Neural progenitor cell (in vitro differentiated cells): Measurements from ENCODE around the gene KRT6C. TPM values are rescaled to one million over a fixed set of nuclear protein-coding genes. Genes with fewer than 3 reads are reported as not detected.
"Not testable (repeated sequence)": the region's sequence is repeated elsewhere in the genome, so short reads cannot be mapped to it uniquely, and the experiment has no call there.

ENCODE experiments used
- DNase-seq: peaks from one replicate; pipeline ENCODE4 v3.0.0-alpha.2; 2016; ENCODE audit warnings: low spot score
- H2AFZ ChIP-seq: fragments of 200-600 bp; sonication (generic); replicated peaks from 2 replicates; pipeline ENCODE4 v1.6.1; 2016; ENCODE audit warnings: antibody characterized with exemption
- H3F3A ChIP-seq: fragments of 200-600 bp; sonication (generic); 2 replicates; pipeline ENCODE4 v1.6.1; 2016; ENCODE audit warnings: antibody characterized with exemption, low read depth
- H3K27ac ChIP-seq: fragments of 200-600 bp; sonication (generic); 2 replicates; pipeline ENCODE4 v1.5.1; 2016; ENCODE audit warnings: mild to moderate bottlenecking
- H3K27me3 ChIP-seq: fragments of 200-600 bp; sonication (generic); 2 replicates; pipeline ENCODE4 v1.6.1; 2016; ENCODE audit warnings: mild to moderate bottlenecking, moderate library complexity
- H3K36me3 ChIP-seq: fragments of 200-600 bp; sonication (generic); 2 replicates; pipeline ENCODE4 v1.5.1; 2016
- H3K4me1 ChIP-seq: fragments of 200-600 bp; sonication (generic); 2 replicates; pipeline ENCODE4 v1.6.1; 2016; ENCODE audit warnings: mixed run types
- H3K4me2 ChIP-seq: fragments of 200-600 bp; sonication (generic); 2 replicates; pipeline ENCODE4 v1.6.1; 2016
- H3K4me3 ChIP-seq: fragments of 200-600 bp; sonication (generic); 2 replicates; pipeline ENCODE4 v1.5.1; 2016
- H3K79me2 ChIP-seq: fragments of 200-600 bp; sonication (generic); 2 replicates; pipeline ENCODE4 v1.6.1; 2016; ENCODE audit warnings: low read depth
- H3K9ac ChIP-seq: fragments of 200-600 bp; sonication (generic); 2 replicates; pipeline ENCODE4 v1.6.1; 2016
- H3K9me3 ChIP-seq: fragments of 200-600 bp; sonication (generic); 2 replicates; pipeline ENCODE4 v1.5.1; 2016; ENCODE audit warnings: low read depth
- H4K20me1 ChIP-seq: fragments of 200-600 bp; sonication (generic); 2 replicates; pipeline ENCODE4 v1.6.1; 2016; ENCODE audit warnings: low read depth
- H3K27ac Mint-ChIP-seq: 3 replicates; pipeline ENCODE4 v1.8.0; 2021; ENCODE audit warnings: mixed read lengths
- H3K27me3 Mint-ChIP-seq: 2 replicates; pipeline ENCODE4 v1.8.0; 2022; ENCODE audit warnings: low read depth, mild to moderate bottlenecking, inconsistent platforms, moderate library complexity, mixed read lengths; ENCODE audit not compliant: insufficient read depth
- H3K36me3 Mint-ChIP-seq: 3 replicates; pipeline ENCODE4 v1.8.0; 2021; ENCODE audit warnings: mixed read lengths
- H3K4me1 Mint-ChIP-seq: 3 replicates; pipeline ENCODE4 v1.8.0; 2021; ENCODE audit warnings: mixed read lengths
- H3K4me3 Mint-ChIP-seq: 3 replicates; pipeline ENCODE4 v1.8.0; 2021; ENCODE audit warnings: mild to moderate bottlenecking, moderate library complexity, mixed read lengths
- H3K9me3 Mint-ChIP-seq: 3 replicates; pipeline ENCODE4 v1.8.0; 2020; ENCODE audit warnings: mixed read lengths
- EZH2 ChIP-seq: fragments of 200-600 bp; sonication (generic); IDR thresholded peaks from 2 replicates; pipeline ENCODE4 v1.6.1; 2017; ENCODE audit warnings: antibody characterized with exemption, mild to moderate bottlenecking, moderate library complexity
- EZH2phosphoT487 ChIP-seq: fragments of 200-600 bp; sonication (generic); IDR thresholded peaks from 2 replicates; pipeline ENCODE4 v1.6.1; 2017; ENCODE audit warnings: antibody characterized with exemption
- total RNA-seq: library from RNA; depleted of rRNA; stranded (reverse); fragments of >200 nt; gene quantifications from 2 replicates; pipeline ENCODE4 v1.2.3, GENCODE V29; 2015; ENCODE audit warnings: low replicate concordance
- TF ChIP-seq, protein P1 (sequence below): fragments of 200-600 bp; sonication (generic); IDR thresholded peaks from 2 replicates; pipeline ENCODE4 v1.5.1; 2017; ENCODE audit warnings: antibody characterized with exemption, mild to moderate bottlenecking

The KRT6C gene
- total RNA-seq, 1 donor from 2014 or later, result not detected

DNA sequence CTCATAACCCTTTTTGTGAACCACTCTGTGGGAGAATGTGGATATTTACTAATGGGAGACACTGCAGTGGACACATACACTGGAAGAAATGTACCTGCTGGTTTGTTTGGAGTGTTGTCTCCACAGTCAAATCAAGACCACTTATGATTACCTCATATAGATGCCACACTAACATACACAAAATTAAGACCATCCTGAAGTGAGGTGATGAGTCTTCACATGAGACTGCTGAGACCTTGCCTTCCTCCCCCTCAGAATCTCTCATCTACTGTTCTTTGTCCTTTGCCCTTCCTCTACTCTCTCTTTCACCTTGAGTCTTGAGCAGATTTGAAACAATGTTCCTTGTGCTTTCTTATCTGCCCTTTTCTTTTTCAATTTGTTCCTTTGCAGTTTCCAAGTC lies 15.1 kb upstream of the KRT6C start:
- no peak for DNase-seq
- Histone ChIP-seq H4K20me1 (no peaks in the 10 kb centered on the region), H3F3A (no peaks in the 10 kb centered on the region), H3K4me3 (no peak overlapping the region), H3K4me1 (no peaks in the 10 kb centered on the region), H3K27ac (no peak overlapping the region), H3K79me2 (no peaks in the 10 kb centered on the region), H2AFZ (no peak overlapping the region), H3K9ac (no peak overlapping the region), H3K4me2 (no peak overlapping the region), H3K36me3 (peaks cover 4% of the 10 kb centered on the region), H3K27me3 (peaks cover 4% of the 10 kb centered on the region), H3K9me3 (no peaks in the 10 kb centered on the region)
- no peak overlapping the region for H3K4me3 Mint-ChIP-seq
- H3K4me1 Mint-ChIP-seq, result no peaks in the 10 kb centered on the region
- H3K36me3 Mint-ChIP-seq, result no peaks in the 10 kb centered on the region
- TF ChIP-seq EZH2 (no peak), EZH2phosphoT487 (no peak)
- TF ChIP-seq, protein P1, sequence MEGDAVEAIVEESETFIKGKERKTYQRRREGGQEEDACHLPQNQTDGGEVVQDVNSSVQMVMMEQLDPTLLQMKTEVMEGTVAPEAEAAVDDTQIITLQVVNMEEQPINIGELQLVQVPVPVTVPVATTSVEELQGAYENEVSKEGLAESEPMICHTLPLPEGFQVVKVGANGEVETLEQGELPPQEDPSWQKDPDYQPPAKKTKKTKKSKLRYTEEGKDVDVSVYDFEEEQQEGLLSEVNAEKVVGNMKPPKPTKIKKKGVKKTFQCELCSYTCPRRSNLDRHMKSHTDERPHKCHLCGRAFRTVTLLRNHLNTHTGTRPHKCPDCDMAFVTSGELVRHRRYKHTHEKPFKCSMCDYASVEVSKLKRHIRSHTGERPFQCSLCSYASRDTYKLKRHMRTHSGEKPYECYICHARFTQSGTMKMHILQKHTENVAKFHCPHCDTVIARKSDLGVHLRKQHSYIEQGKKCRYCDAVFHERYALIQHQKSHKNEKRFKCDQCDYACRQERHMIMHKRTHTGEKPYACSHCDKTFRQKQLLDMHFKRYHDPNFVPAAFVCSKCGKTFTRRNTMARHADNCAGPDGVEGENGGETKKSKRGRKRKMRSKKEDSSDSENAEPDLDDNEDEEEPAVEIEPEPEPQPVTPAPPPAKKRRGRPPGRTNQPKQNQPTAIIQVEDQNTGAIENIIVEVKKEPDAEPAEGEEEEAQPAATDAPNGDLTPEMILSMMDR, result no peak
- H3K9me3 Mint-ChIP-seq, result peaks cover 3% of the 10 kb centered on the region
- no peak overlapping the region for H3K27ac Mint-ChIP-seq
- H3K27me3 Mint-ChIP-seq, result no peaks in the 10 kb centered on the region

GRCh38 chr12:52487744-52488443 lies 14.3 kb upstream of the KRT6C start:
- H3K9me3 Mint-ChIP-seq, H3K36me3 ChIP-seq, H3K27ac ChIP-seq, H3K4me1 ChIP-seq, H3K4me1 Mint-ChIP-seq, H3F3A ChIP-seq, H3K4me3 ChIP-seq, H3K4me3 Mint-ChIP-seq, DNase-seq, H3K27me3 Mint-ChIP-seq, H3K27me3 ChIP-seq, H4K20me1 ChIP-seq, H3K4me2 ChIP-seq, H3K9ac ChIP-seq, H3K36me3 Mint-ChIP-seq, H3K79me2 ChIP-seq, H2AFZ ChIP-seq, H3K9me3 ChIP-seq, H3K27ac Mint-ChIP-seq: not testable (repeated sequence)

DNA sequence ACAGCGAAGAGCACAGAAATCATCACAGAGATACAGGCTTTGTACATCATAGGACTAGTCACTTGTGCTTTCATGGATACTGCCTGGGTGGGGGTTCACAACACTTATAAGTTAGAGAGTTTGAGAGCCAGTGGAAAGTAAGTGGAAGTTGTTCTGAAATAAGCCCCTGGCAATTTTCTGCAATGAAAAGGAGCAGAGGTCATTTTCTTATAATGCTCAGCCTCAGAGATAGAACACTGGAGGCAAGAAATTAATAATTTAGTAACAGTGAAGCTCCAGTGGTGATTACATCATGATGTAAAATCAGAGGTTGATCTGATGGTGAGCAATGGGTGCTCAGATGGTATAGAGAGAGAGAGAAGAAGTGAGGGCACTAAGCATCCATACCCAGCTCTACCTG lies 13.6 kb upstream of the KRT6C start:
- H3K27ac Mint-ChIP-seq, result no peak overlapping the region
- no peaks in the 10 kb centered on the region for H3K4me1 ChIP-seq
- peaks cover 4% of the 10 kb centered on the region for H3K27me3 ChIP-seq
- no peaks in the 10 kb centered on the region for H3F3A ChIP-seq
- TF ChIP-seq EZH2, result no peak
- peaks cover 4% of the 10 kb centered on the region for H3K36me3 ChIP-seq
- no peak for DNase-seq
- no peaks in the 10 kb centered on the region for H3K9me3 ChIP-seq
- H3K4me3 Mint-ChIP-seq, result no peak overlapping the region
- no peak overlapping the region for H3K27ac ChIP-seq
- no peak overlapping the region for H2AFZ ChIP-seq
- no peaks in the 10 kb centered on the region for H3K27me3 Mint-ChIP-seq
- H3K4me3 ChIP-seq, result no peak overlapping the region
- H3K9me3 Mint-ChIP-seq, result peaks cover 3% of the 10 kb centered on the region
- no peaks in the 10 kb centered on the region for H3K4me1 Mint-ChIP-seq
- no peak overlapping the region for H3K4me2 ChIP-seq
- H4K20me1 ChIP-seq, result no peaks in the 10 kb centered on the region
- no peak overlapping the region for H3K9ac ChIP-seq
- no peaks in the 10 kb centered on the region for H3K79me2 ChIP-seq
- H3K36me3 Mint-ChIP-seq, result no peaks in the 10 kb centered on the region

- H3K9me3 Mint-ChIP-seq, result peaks cover 3% of the 10 kb centered on the region
- Histone ChIP-seq H3K79me2 (no peaks in the 10 kb centered on the region), H4K20me1 (no peaks in the 10 kb centered on the region), H3K36me3 (peaks cover 4% of the 10 kb centered on the region), H3K9ac (no peak overlapping the region), H3K4me2 (no peak overlapping the region), H3K9me3 (no peaks in the 10 kb centered on the region), H3K27ac (no peak overlapping the region), H2AFZ (no peak overlapping the region), H3K4me3 (no peak overlapping the region), H3K27me3 (peaks cover 4% of the 10 kb centered on the region), H3F3A (no peaks in the 10 kb centered on the region), H3K4me1 (no peaks in the 10 kb centered on the region)
- no peak overlapping the region for H3K27ac Mint-ChIP-seq
- no peak for DNase-seq
- H3K27me3 Mint-ChIP-seq, result no peaks in the 10 kb centered on the region
- TF ChIP-seq EZH2, result no peak
- TF ChIP-seq, protein P1, result no peak
- no peak for TF ChIP-seq EZH2phosphoT487
- H3K4me1 Mint-ChIP-seq, result no peaks in the 10 kb centered on the region
- H3K36me3 Mint-ChIP-seq, result no peaks in the 10 kb centered on the region
- no peak overlapping the region for H3K4me3 Mint-ChIP-seq
These were observed 12.8 kb upstream of the KRT6C start for GRCh38 chr12:52486166-52487105.
